Neural cell (in vitro differentiated cells): ENCODE data around the gene ZNF891. TPM values are rescaled to one million over a fixed set of nuclear protein-coding genes. Genes with fewer than 3 reads are reported as not detected.

Source experiments
- H2AFZ ChIP-seq: fragments of 200-600, 300-800 bp; sonication (generic), shearing (Covaris generic); 2 replicates; pipeline ENCODE4 v1.6.0; 2014; ENCODE audit warnings: low read depth, mild to moderate bottlenecking, antibody characterized with exemption, low read length, moderate library complexity
- H3F3A ChIP-seq: fragments of 200-600 bp; shearing (Covaris generic); 2 replicates; pipeline ENCODE4 v1.6.1; 2016; ENCODE audit warnings: mild to moderate bottlenecking, moderate library complexity, mixed read lengths, antibody characterized with exemption, low read length; ENCODE audit not compliant: insufficient read depth, poor library complexity, severe bottlenecking
- H3K27ac ChIP-seq: fragments of 200-600, 300-800 bp; sonication (generic), shearing (Covaris generic); 2 replicates; pipeline ENCODE4 v1.5.1; 2014; ENCODE audit warnings: mild to moderate bottlenecking, low read length, moderate library complexity
- H3K27me3 ChIP-seq: fragments of 300-800, 200-600 bp; sonication (generic), shearing (Covaris generic); 2 replicates; pipeline ENCODE4 v1.6.0; 2014; ENCODE audit warnings: mild to moderate bottlenecking, low read depth, low read length, moderate library complexity; ENCODE audit not compliant: insufficient read depth
- H3K36me3 ChIP-seq: fragments of 300-800, 200-600 bp; sonication (generic), shearing (Covaris generic); 2 replicates; pipeline ENCODE4 v1.5.1; 2014; ENCODE audit warnings: mild to moderate bottlenecking, antibody characterized with exemption, low read length, moderate library complexity; ENCODE audit not compliant: insufficient read depth
- H3K4me2 ChIP-seq: fragments of 300-800, 200-600 bp; sonication (generic), shearing (Covaris generic); 2 replicates; pipeline ENCODE4 v1.6.0; 2014; ENCODE audit warnings: mild to moderate bottlenecking, low read length
- H3K4me3 ChIP-seq: fragments of 300-800, 200-600 bp; sonication (generic), shearing (Covaris generic); 2 replicates; pipeline ENCODE4 v1.5.1; 2014; ENCODE audit warnings: mild to moderate bottlenecking, low read length, moderate library complexity
- H3K79me2 ChIP-seq: fragments of 200-600 bp; shearing (Covaris generic); replicated peaks from 2 replicates; pipeline ENCODE4 v1.6.0; 2014; ENCODE audit warnings: mild to moderate bottlenecking, low read length, moderate library complexity; ENCODE audit not compliant: insufficient read depth
- H3K9ac ChIP-seq: fragments of 300-800, 200-600 bp; sonication (generic), shearing (Covaris generic); 2 replicates; pipeline ENCODE4 v1.6.1; 2016; ENCODE audit warnings: mild to moderate bottlenecking, low read length, mixed read lengths
- H3K9me2 ChIP-seq: fragments of 200-600 bp; shearing (Covaris generic); 2 replicates; pipeline ENCODE4 v1.6.1; 2016; ENCODE audit warnings: mild to moderate bottlenecking, low read length, mixed read lengths; ENCODE audit not compliant: insufficient read depth
- H3K9me3 ChIP-seq: fragments of 200-600, 300-800 bp; sonication (generic), shearing (Covaris generic); 2 replicates; pipeline ENCODE4 v1.6.1; 2016; ENCODE audit warnings: mild to moderate bottlenecking, mixed run types, low read length, moderate library complexity, mixed read lengths
- H4K20me1 ChIP-seq: fragments of 200-600 bp; shearing (Covaris generic); 2 replicates; pipeline ENCODE4 v1.6.1; 2016; ENCODE audit warnings: mild to moderate bottlenecking, mixed run types; ENCODE audit not compliant: insufficient read depth
- EP300 ChIP-seq: fragments of 450-650 bp; conservative IDR thresholded peaks from 2 replicates; pipeline ENCODE4 v1.6.1; 2014; ENCODE audit warnings: antibody characterized with exemption, mild to moderate bottlenecking, moderate library complexity; ENCODE audit not compliant: poor library complexity, severe bottlenecking
- EZH2 ChIP-seq: fragments of 200-600, 300-800 bp; shearing (Covaris generic), sonication (generic); IDR thresholded peaks from 2 replicates; pipeline ENCODE4 v1.6.1; 2014; ENCODE audit warnings: antibody characterized with exemption, low read length, borderline replicate concordance, mild to moderate bottlenecking; ENCODE audit not compliant: insufficient read depth, poor library complexity, severe bottlenecking
- MXI1 ChIP-seq: fragments of 450-650 bp; conservative IDR thresholded peaks from 2 replicates; pipeline ENCODE4 v1.6.1; 2014; ENCODE audit warnings: antibody characterized with exemption, mild to moderate bottlenecking; ENCODE audit not compliant: poor library complexity, severe bottlenecking
- POLR2AphosphoS5 ChIP-seq: IDR thresholded peaks from 2 replicates; pipeline ENCODE4 v1.6.1; 2012
- RAD21 ChIP-seq: fragments of 450-650 bp; conservative IDR thresholded peaks from 2 replicates; pipeline ENCODE4 v1.6.1; 2014; ENCODE audit warnings: antibody characterized with exemption, mild to moderate bottlenecking, moderate library complexity
- REST ChIP-seq: IDR thresholded peaks from 2 replicates; pipeline ENCODE4 v1.6.1; 2012; ENCODE audit warnings: borderline replicate concordance
- TAF1 ChIP-seq: IDR thresholded peaks from 2 replicates; pipeline ENCODE4 v1.6.1; 2012; ENCODE audit warnings: low read depth
- polyA plus RNA-seq: library from polyadenylated mRNA; depleted of rRNA; stranded (reverse); fragments of >200 nt; gene quantifications from 2 replicates; pipeline ENCODE4 v1.2.3, GENCODE V29; 2014
- TF ChIP-seq, protein P1 (sequence below): fragments of 450-650 bp; IDR thresholded peaks from 2 replicates; pipeline ENCODE4 v1.5.1; 2014; ENCODE audit warnings: antibody characterized with exemption, mild to moderate bottlenecking, moderate library complexity; ENCODE audit not compliant: poor library complexity, severe bottlenecking

The ZNF891 gene
- polyA plus RNA-seq, 1 donor from 2014 or later = 9.4 TPM

DNA sequence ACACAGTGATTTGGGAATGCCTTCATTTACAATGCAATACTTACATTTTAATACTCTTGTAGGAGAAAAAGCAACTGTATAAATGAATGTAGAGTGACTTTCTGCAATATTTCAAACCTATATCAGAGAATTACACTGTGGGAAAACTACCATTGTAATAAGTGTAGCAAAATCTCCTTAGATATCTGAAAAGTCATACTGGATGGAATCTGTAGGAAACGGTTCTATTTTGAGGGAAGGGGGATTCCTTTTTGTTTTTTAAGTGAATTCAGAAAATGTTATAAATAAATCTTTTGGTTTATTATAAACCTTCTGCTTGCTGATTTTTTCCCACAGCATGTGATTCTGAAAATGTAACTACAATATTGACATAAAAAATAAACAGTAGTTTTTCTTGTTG is 23.0 kb downstream of the ZNF891 start:
- TF ChIP-seq EP300 (no peak), RAD21 (no peak), REST (no peak), MXI1 (no peak)
- TF ChIP-seq, protein P1, sequence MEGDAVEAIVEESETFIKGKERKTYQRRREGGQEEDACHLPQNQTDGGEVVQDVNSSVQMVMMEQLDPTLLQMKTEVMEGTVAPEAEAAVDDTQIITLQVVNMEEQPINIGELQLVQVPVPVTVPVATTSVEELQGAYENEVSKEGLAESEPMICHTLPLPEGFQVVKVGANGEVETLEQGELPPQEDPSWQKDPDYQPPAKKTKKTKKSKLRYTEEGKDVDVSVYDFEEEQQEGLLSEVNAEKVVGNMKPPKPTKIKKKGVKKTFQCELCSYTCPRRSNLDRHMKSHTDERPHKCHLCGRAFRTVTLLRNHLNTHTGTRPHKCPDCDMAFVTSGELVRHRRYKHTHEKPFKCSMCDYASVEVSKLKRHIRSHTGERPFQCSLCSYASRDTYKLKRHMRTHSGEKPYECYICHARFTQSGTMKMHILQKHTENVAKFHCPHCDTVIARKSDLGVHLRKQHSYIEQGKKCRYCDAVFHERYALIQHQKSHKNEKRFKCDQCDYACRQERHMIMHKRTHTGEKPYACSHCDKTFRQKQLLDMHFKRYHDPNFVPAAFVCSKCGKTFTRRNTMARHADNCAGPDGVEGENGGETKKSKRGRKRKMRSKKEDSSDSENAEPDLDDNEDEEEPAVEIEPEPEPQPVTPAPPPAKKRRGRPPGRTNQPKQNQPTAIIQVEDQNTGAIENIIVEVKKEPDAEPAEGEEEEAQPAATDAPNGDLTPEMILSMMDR = no peak
- Histone ChIP-seq H3K9ac (no peak overlapping the region), H3K27ac (no peak overlapping the region), H2AFZ (no peak overlapping the region), H3K36me3 (peaks cover 75% of the 10 kb centered on the region), H3K9me2 (no peaks in the 10 kb centered on the region), H3K9me3 (peaks cover 73% of the 10 kb centered on the region), H3K27me3 (no peaks in the 10 kb centered on the region), H3K79me2 (peaks cover 9% of the 10 kb centered on the region), H3K4me3 (no peak overlapping the region), H3F3A (no peaks in the 10 kb centered on the region), H4K20me1 (no peaks in the 10 kb centered on the region), H3K4me2 (no peak overlapping the region)

GRCh38 chr12:133106253-133106652 is 23.8 kb downstream of the ZNF891 start:
- TF ChIP-seq, protein P1 = no peak
- TF ChIP-seq MXI1 (no peak), EZH2 (no peak), POLR2AphosphoS5 (no peak), TAF1 (no peak), EP300 (no peak)

More at GRCh38 chr12:133106253-133106652, 23.8 kb downstream of the ZNF891 start:
- H3K27me3 ChIP-seq = no peaks in the 10 kb centered on the region
- no peak overlapping the region for H3K27ac ChIP-seq
- H3K9ac ChIP-seq = no peak overlapping the region
- peaks cover 9% of the 10 kb centered on the region for H3K79me2 ChIP-seq
- H2AFZ ChIP-seq = no peak overlapping the region
- no peaks in the 10 kb centered on the region for H3K9me2 ChIP-seq
- no peaks in the 10 kb centered on the region for H3F3A ChIP-seq
- peaks cover 81% of the 10 kb centered on the region for H3K36me3 ChIP-seq
- H3K4me3 ChIP-seq = no peak overlapping the region
- H3K9me3 ChIP-seq = peaks cover 74% of the 10 kb centered on the region
- no peaks in the 10 kb centered on the region for H4K20me1 ChIP-seq
- no peak overlapping the region for H3K4me2 ChIP-seq
